Left hindlimb (tissue), 1 donor: ENCODE results near the gene PUM1.
"Not testable (repeated sequence)": the region's sequence is repeated elsewhere in the genome, so short reads cannot be mapped to it uniquely, and the experiment has no call there.

Source experiments
- DNase-seq: peaks from one replicate; pipeline ENCODE4 v3.0.0-alpha.2; 2018

PUM1 gene

GRCh38 chr1:31064111-31064717 is 1.3 kb downstream of the PUM1 start:
- DNase-seq = no peak

- DNase-seq = no peak
These were observed 1.9 kb downstream of the PUM1 start for GRCh38 chr1:31063631-31064030.

- no peak for DNase-seq
These were observed 2.6 kb downstream of the PUM1 start for GRCh38 chr1:31062867-31063380.

GRCh38 chr1:31062162-31062866 is 3.2 kb downstream of the PUM1 start:
- not testable (repeated sequence) for DNase-seq

- no peak for DNase-seq
These were observed 7.5 kb downstream of the PUM1 start for GRCh38 chr1:31058012-31058411.

GRCh38 chr1:31055953-31056352 is 9.6 kb downstream of the PUM1 start:
- DNase-seq = no peak

GRCh38 chr1:31055501-31055900 is 10.0 kb downstream of the PUM1 start:
- DNase-seq = no peak

GRCh38 chr1:31054958-31055481 is 10.5 kb downstream of the PUM1 start:
- DNase-seq = no peak

- DNase-seq = no peak
These were observed 11.2 kb downstream of the PUM1 start for GRCh38 chr1:31054349-31054748.

GRCh38 chr1:31052613-31053012 is 12.9 kb downstream of the PUM1 start:
- not testable (repeated sequence) for DNase-seq

GRCh38 chr1:31051611-31052010 is 13.9 kb downstream of the PUM1 start:
- DNase-seq = no peak

GRCh38 chr1:31047507-31047906 is 18.0 kb downstream of the PUM1 start:
- DNase-seq = not testable (repeated sequence)

GRCh38 chr1:31043631-31044030 is 21.9 kb downstream of the PUM1 start:
- no peak for DNase-seq

- no peak for DNase-seq
These were observed 22.9 kb downstream of the PUM1 start for GRCh38 chr1:31042656-31043055.

- no peak for DNase-seq
These were observed 24.0 kb downstream of the PUM1 start for GRCh38 chr1:31041529-31041928.

- no peak for DNase-seq
These were observed 25.5 kb downstream of the PUM1 start for GRCh38 chr1:31040038-31040437.

- not testable (repeated sequence) for DNase-seq
These were observed 26.6 kb downstream of the PUM1 start for GRCh38 chr1:31038935-31039334.

GRCh38 chr1:31038360-31038759 is 27.2 kb downstream of the PUM1 start:
- DNase-seq = no peak

- DNase-seq = no peak
These were observed 28.6 kb downstream of the PUM1 start for GRCh38 chr1:31036749-31037500.

- no peak for DNase-seq
These were observed 31.9 kb downstream of the PUM1 start for GRCh38 chr1:31033598-31033997.

GRCh38 chr1:31032266-31032665 is 33.3 kb downstream of the PUM1 start:
- no peak for DNase-seq

- DNase-seq = no peak
These were observed 34.0 kb downstream of the PUM1 start for GRCh38 chr1:31031330-31032143.

GRCh38 chr1:31029026-31029425 is 36.5 kb downstream of the PUM1 start:
- no peak for DNase-seq
